Trophoblast cell (in vitro differentiated cells and primary cell): ENCODE results near the gene TCF20.

Source experiments
- DNase-seq, 2 donors: peaks; one replicate each; pipeline ENCODE4 v3.0.0-alpha.2; 2016
- H2AFZ ChIP-seq: 2 replicates; pipeline ENCODE4 v1.6.1; 2013; ENCODE audit warnings: low read length, moderate library complexity, mild to moderate bottlenecking; ENCODE audit not compliant: insufficient read depth, poor library complexity
- H2AK5ac ChIP-seq: 2 replicates; pipeline ENCODE4 v1.6.1; 2013; ENCODE audit warnings: mild to moderate bottlenecking, low read length
- H2BK120ac ChIP-seq: 2 replicates; pipeline ENCODE4 v1.6.1; 2013; ENCODE audit warnings: low read length, mild to moderate bottlenecking, moderate library complexity; ENCODE audit not compliant: insufficient read depth, poor library complexity
- H2BK12ac ChIP-seq: 2 replicates; pipeline ENCODE4 v1.6.1; 2013; ENCODE audit warnings: mild to moderate bottlenecking, low read length, moderate library complexity
- H2BK5ac ChIP-seq: 2 replicates; pipeline ENCODE4 v1.6.1; 2013; ENCODE audit warnings: low read length, low read depth, moderate library complexity, mild to moderate bottlenecking; ENCODE audit not compliant: poor library complexity
- H3K14ac ChIP-seq: 2 replicates; pipeline ENCODE4 v1.6.1; 2013; ENCODE audit warnings: mild to moderate bottlenecking, low read length
- H3K18ac ChIP-seq: 2 replicates; pipeline ENCODE4 v1.6.1; 2013; ENCODE audit warnings: mild to moderate bottlenecking, low read length
- H3K23ac ChIP-seq: 2 replicates; pipeline ENCODE4 v1.6.1; 2013; ENCODE audit warnings: low read length
- H3K27ac ChIP-seq: 2 replicates; pipeline ENCODE4 v1.5.1; 2013; ENCODE audit warnings: low read depth, mild to moderate bottlenecking, inconsistent platforms, low read length, moderate library complexity
- H3K27me3 ChIP-seq: 2 replicates; pipeline ENCODE4 v1.6.1; 2013; ENCODE audit warnings: inconsistent platforms, mild to moderate bottlenecking, low read length, moderate library complexity; ENCODE audit not compliant: insufficient read depth
- H3K36me3 ChIP-seq, 2 experiments: 1 replicate in 1 of 2; 2 replicates in 1 of 2; pipeline ENCODE4 v1.6.1; 2013; ENCODE audit warnings: low read length in 2 of 2, mild to moderate bottlenecking in 2 of 2, moderate library complexity in 1 of 2; ENCODE audit not compliant: insufficient read depth in 2 of 2, control insufficient read depth in 1 of 2
- H3K4ac ChIP-seq: 2 replicates; pipeline ENCODE4 v1.6.1; 2013; ENCODE audit warnings: low read depth, mild to moderate bottlenecking, low read length, moderate library complexity
- H3K4me1 ChIP-seq, 2 experiments: 1 replicate in 1 of 2; 2 replicates in 1 of 2; pipeline ENCODE4 v1.6.1; 2013; ENCODE audit warnings: low read length in 2 of 2, mild to moderate bottlenecking in 2 of 2, moderate library complexity in 1 of 2; ENCODE audit not compliant: insufficient read depth in 2 of 2, control insufficient read depth in 1 of 2
- H3K4me2 ChIP-seq: 2 replicates; pipeline ENCODE4 v1.6.1; 2013; ENCODE audit warnings: inconsistent platforms, mild to moderate bottlenecking, low read length, moderate library complexity
- H3K4me3 ChIP-seq: 2 replicates; pipeline ENCODE4 v1.5.1; 2013; ENCODE audit warnings: mild to moderate bottlenecking, low read depth, low read length, inconsistent platforms
- H3K79me1 ChIP-seq: one replicate; pipeline ENCODE4 v1.6.1; 2013; ENCODE audit warnings: low read length
- H3K79me2 ChIP-seq: 2 replicates; pipeline ENCODE4 v1.6.1; 2013; ENCODE audit warnings: low read length, mild to moderate bottlenecking; ENCODE audit not compliant: control insufficient read depth, insufficient read depth, poor library complexity
- H3K9ac ChIP-seq: 2 replicates; pipeline ENCODE4 v1.6.1; 2013; ENCODE audit warnings: mild to moderate bottlenecking, low read length
- H3K9me3 ChIP-seq: 2 replicates; pipeline ENCODE4 v1.6.1; 2013; ENCODE audit warnings: low read depth, mild to moderate bottlenecking, control low read depth, inconsistent platforms, low read length; ENCODE audit not compliant: insufficient read depth
- H4K12ac ChIP-seq: 2 replicates; pipeline ENCODE4 v1.6.1; 2013; ENCODE audit warnings: low read depth, mild to moderate bottlenecking, low read length, moderate library complexity
- H4K8ac ChIP-seq: 2 replicates; pipeline ENCODE4 v1.6.1; 2013; ENCODE audit warnings: low read depth, mild to moderate bottlenecking, low read length, moderate library complexity
- H4K91ac ChIP-seq: one replicate; pipeline ENCODE4 v1.6.1; 2013; ENCODE audit warnings: low read depth, mild to moderate bottlenecking, low read length, moderate library complexity
- WGBS: extraction: QIAGEN DNeasy Blood & Tissue Kit; methylation state at CpG from one replicate; pipeline ENCODE4 v1.1.7; 2013; ENCODE audit warnings: missing lambda C conversion rate; ENCODE audit not compliant: insufficient read length, insufficient coverage; ENCODE audit errors: extremely low coverage; 5-methylcytosine and 5-hydroxymethylcytosine counted together

The TCF20 gene

DNA sequence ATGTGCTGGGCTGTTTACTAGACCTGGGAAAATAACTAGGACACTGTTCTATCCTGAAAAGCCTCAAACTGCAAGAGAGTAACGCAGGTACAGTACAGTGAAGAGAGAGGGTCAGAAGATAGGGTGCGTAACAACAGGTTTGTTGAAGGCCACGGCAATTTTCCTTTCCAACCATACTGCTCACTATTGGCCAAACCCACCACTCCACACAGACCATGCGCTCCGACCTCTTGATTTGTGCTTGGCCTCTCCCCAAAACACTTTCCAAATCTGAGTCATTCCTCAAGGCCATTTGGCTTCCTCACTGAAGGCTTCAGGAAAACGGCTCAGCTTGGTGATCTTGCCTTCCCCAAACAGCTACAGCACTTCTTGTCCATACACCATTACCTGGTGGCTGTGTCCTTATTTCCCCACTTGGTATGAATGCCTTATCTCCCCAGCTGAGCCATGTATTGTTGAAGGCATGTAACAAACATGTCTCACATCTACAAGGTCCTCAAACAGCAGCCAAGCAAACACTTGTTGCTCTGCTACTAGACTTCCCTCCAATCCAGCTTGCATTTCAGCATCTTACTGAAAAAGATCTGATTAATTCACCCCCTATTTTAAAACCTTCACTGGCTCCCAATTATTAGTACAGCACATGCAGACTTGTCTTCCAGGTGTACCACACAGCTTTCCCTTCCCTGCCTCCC lies 40.9 kb downstream of the TCF20 start:
- Histone ChIP-seq H3K18ac (no peak overlapping the region), H3K9me3 (no peaks in the 10 kb centered on the region), H3K79me2 (no peaks in the 10 kb centered on the region), H2BK5ac (no peak overlapping the region), H4K12ac (no peak overlapping the region), H3K27me3 (no peaks in the 10 kb centered on the region), H3K14ac (no peak overlapping the region), H2BK120ac (no peak overlapping the region), H3K27ac (no peak overlapping the region), H3K4me1 (no peaks in the 10 kb centered on the region), H3K4me2 (no peak overlapping the region), H3K23ac (no peak overlapping the region), H3K36me3 (peaks cover 0 to 2% of the 10 kb centered on the region in 2 experiments), H2BK12ac (no peak overlapping the region), H3K79me1 (no peaks in the 10 kb centered on the region), H4K8ac (no peak overlapping the region), H3K9ac (no peak overlapping the region), H3K4me3 (no peak overlapping the region), H4K91ac (no peak overlapping the region), H2AK5ac (no peak overlapping the region), H3K4ac (peak overlapping the region; percentile 15), H2AFZ (no peak overlapping the region)
- no CpG with 5 or more reads among the region's 6 CpGs for WGBS
- DNase-seq: no peak

GRCh38 chr22:42228483-42228882 lies 42.0 kb downstream of the TCF20 start:
- Histone ChIP-seq H3K4ac (no peak overlapping the region), H3K79me2 (no peaks in the 10 kb centered on the region), H4K8ac (no peak overlapping the region), H3K36me3 (peaks cover 0 to 2% of the 10 kb centered on the region in 2 experiments), H2AK5ac (no peak overlapping the region), H3K14ac (no peak overlapping the region), H2AFZ (no peak overlapping the region), H4K91ac (no peak overlapping the region), H3K9ac (no peak overlapping the region), H2BK120ac (no peak overlapping the region), H3K27me3 (no peaks in the 10 kb centered on the region), H4K12ac (no peak overlapping the region), H2BK5ac (no peak overlapping the region), H3K79me1 (no peaks in the 10 kb centered on the region), H2BK12ac (no peak overlapping the region), H3K23ac (no peak overlapping the region), H3K9me3 (no peaks in the 10 kb centered on the region), H3K4me1 (no peaks in the 10 kb centered on the region), H3K27ac (no peak overlapping the region), H3K4me3 (no peak overlapping the region), H3K18ac (no peak overlapping the region), H3K4me2 (no peak overlapping the region)
- no CpG with 5 or more reads among the region's 4 CpGs for WGBS
- DNase-seq: no peak

DNA sequence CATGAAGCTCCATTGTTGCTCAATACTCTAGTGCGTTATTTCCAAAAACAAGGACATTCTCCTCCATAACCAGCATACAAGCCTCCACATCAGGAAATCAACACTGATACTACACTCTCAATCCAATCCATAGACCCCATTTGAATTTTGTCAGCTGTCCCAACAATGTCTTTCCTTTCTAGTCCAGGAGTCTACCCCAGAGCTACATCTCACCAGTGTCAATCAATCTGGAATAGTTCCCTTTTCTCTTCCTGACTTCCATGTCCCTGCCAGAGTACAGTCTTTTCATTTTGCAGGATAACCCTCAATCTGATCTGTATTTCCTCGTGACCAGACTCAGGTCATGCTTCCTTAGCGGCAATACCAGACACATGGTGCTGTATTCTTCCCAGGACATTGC lies 43.0 kb downstream of the TCF20 start:
- no peaks in the 10 kb centered on the region for H3K79me1 ChIP-seq
- DNase-seq: no peak
- H3K4me1 ChIP-seq: no peaks in the 10 kb centered on the region
- no peaks in the 10 kb centered on the region for H3K9me3 ChIP-seq
- no CpG with 5 or more reads among the region's 3 CpGs for WGBS
- no peak overlapping the region for H2BK5ac ChIP-seq
- no peak overlapping the region for H3K14ac ChIP-seq
- no peak overlapping the region for H2AFZ ChIP-seq
- no peak overlapping the region for H3K23ac ChIP-seq
- no peak overlapping the region for H2BK120ac ChIP-seq
- H2BK12ac ChIP-seq: no peak overlapping the region
- H2AK5ac ChIP-seq: no peak overlapping the region
- H3K36me3 ChIP-seq: peaks cover 0 to 2% of the 10 kb centered on the region in 2 experiments
- H3K4ac ChIP-seq: no peak overlapping the region
- H4K12ac ChIP-seq: no peak overlapping the region
- H3K4me2 ChIP-seq: no peak overlapping the region
- no peak overlapping the region for H3K18ac ChIP-seq
- H3K4me3 ChIP-seq: no peak overlapping the region
- H3K9ac ChIP-seq: no peak overlapping the region
- H3K27ac ChIP-seq: no peak overlapping the region
- no peaks in the 10 kb centered on the region for H3K27me3 ChIP-seq
- no peak overlapping the region for H4K8ac ChIP-seq
- no peaks in the 10 kb centered on the region for H3K79me2 ChIP-seq
- H4K91ac ChIP-seq: no peak overlapping the region

DNA sequence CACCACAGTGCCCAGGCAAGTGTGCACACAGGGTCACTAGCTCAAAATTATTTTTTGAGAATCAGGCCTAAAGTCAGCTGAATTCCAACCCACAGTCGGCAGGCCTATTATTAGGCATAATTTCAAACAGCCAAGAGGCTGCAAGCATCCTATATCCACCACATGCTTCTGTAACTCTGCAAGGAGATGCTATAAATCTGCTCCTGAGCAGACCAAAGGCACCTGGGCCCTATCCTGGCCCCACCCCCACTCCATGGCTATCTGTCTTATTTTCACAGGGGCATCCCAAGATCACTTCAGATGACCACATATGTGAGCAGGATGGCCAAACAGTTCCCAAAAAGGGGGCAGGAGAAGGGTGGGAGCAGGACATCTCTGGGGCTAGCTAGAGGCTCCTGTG lies 44.6 kb downstream of the TCF20 start:
- Histone ChIP-seq H3K79me1 (no peaks in the 10 kb centered on the region), H2BK120ac (no peak overlapping the region), H3K27me3 (no peaks in the 10 kb centered on the region), H3K9me3 (no peaks in the 10 kb centered on the region), H4K12ac (no peak overlapping the region), H3K4me1 (no peaks in the 10 kb centered on the region), H2AK5ac (no peak overlapping the region), H2AFZ (no peak overlapping the region), H3K4ac (peak overlapping the region; percentile 21), H2BK12ac (no peak overlapping the region), H4K91ac (no peak overlapping the region), H3K79me2 (no peaks in the 10 kb centered on the region), H3K27ac (no peak overlapping the region), H3K9ac (no peak overlapping the region), H3K4me3 (no peak overlapping the region), H3K14ac (no peak overlapping the region), H3K4me2 (no peak overlapping the region), H3K36me3 (peaks cover 0 to 2% of the 10 kb centered on the region in 2 experiments), H3K18ac (no peak overlapping the region), H2BK5ac (no peak overlapping the region), H4K8ac (no peak overlapping the region), H3K23ac (no peak overlapping the region)
- WGBS: no CpG with 5 or more reads among the region's 1 CpG
- no peak for DNase-seq
